ENCODE results near the gene GIMAP6.
"Not testable (repeated sequence)": the region's sequence is repeated elsewhere in the genome, so short reads cannot be mapped to it uniquely, and the experiment has no call there.

Gene GIMAP6

GRCh38 chr7:150612925-150613324 is 19.3 kb downstream of the GIMAP6 start:
- no peak for DNase-seq (ENCODE audit: low read depth, low spot score)
- ChIA-PET CTCF (no interaction called here), POLR2A (no interaction called here)
- no peak overlapping the region for H3K4me3 ChIP-seq (ENCODE audit: low read depth, low read length)
- no peak for TF ChIP-seq CTCF (IDR thresholded peaks at IDR 0.05; ENCODE audit: insufficient read depth, low read length, missing control alignments)

- POLR2A ChIA-PET: no interaction called here
- H3K4me3 ChIP-seq (ENCODE audit: low read depth, low read length): no peak overlapping the region
- no peak for DNase-seq (ENCODE audit: low read depth, low spot score)
- CTCF ChIA-PET: no interaction called here
- TF ChIP-seq CTCF (IDR thresholded peaks at IDR 0.05; ENCODE audit: insufficient read depth, low read length, missing control alignments): no peak
Observed at GRCh38 chr7:150610233-150610632, 22.0 kb downstream of the GIMAP6 start.

GRCh38 chr7:150603600-150603999 is 28.6 kb downstream of the GIMAP6 start:
- POLR2A ChIA-PET; H3K4me3 ChIP-seq (ENCODE audit: low read depth, low read length); CTCF ChIA-PET; DNase-seq (ENCODE audit: low read depth, low spot score): not testable (repeated sequence)

GRCh38 chr7:150595361-150595760 is 36.8 kb downstream of the GIMAP6 start:
- no peak overlapping the region for H3K4me3 ChIP-seq (ENCODE audit: low read depth, low read length)
- POLR2A ChIA-PET: no interaction called here
- DNase-seq (ENCODE audit: low read depth, low spot score): no peak
- TF ChIP-seq CTCF (IDR thresholded peaks at IDR 0.05; ENCODE audit: insufficient read depth, low read length, missing control alignments): no peak
- CTCF ChIA-PET: no interaction called here

- TF ChIP-seq CTCF (IDR thresholded peaks at IDR 0.05; ENCODE audit: insufficient read depth, low read length, missing control alignments): no peak
- CTCF ChIA-PET: no interaction called here
- H3K4me3 ChIP-seq (ENCODE audit: low read depth, low read length): no peak overlapping the region
- POLR2A ChIA-PET: no interaction called here
- no peak for DNase-seq (ENCODE audit: low read depth, low spot score)
Observed at GRCh38 chr7:150594805-150595204, 37.4 kb downstream of the GIMAP6 start.

- CTCF ChIA-PET: no interaction called here
- no peak for TF ChIP-seq CTCF (IDR thresholded peaks at IDR 0.05; ENCODE audit: insufficient read depth, low read length, missing control alignments)
- no peak for DNase-seq (ENCODE audit: low read depth, low spot score)
- POLR2A ChIA-PET: no interaction called here
- no peak overlapping the region for H3K4me3 ChIP-seq (ENCODE audit: low read depth, low read length)
Observed at GRCh38 chr7:150587551-150587950, 44.6 kb downstream of the GIMAP6 start.

GRCh38 chr7:150586785-150587152 is 45.4 kb downstream of the GIMAP6 start:
- no peak for TF ChIP-seq CTCF (IDR thresholded peaks at IDR 0.05; ENCODE audit: insufficient read depth, low read length, missing control alignments)
- POLR2A ChIA-PET: no interaction called here
- no peak overlapping the region for H3K4me3 ChIP-seq (ENCODE audit: low read depth, low read length)
- CTCF ChIA-PET: no interaction called here
- DNase-seq (ENCODE audit: low read depth, low spot score): no peak

Data from AG04449 (cell line).